Measurements from ENCODE around the gene GAS5. TPM values are rescaled to one million over a fixed set of nuclear protein-coding genes. Genes with fewer than 3 reads are reported as not detected.

The GAS5 gene
- total RNA-seq, 1 experiment from 2014 or later = 798 TPM

DNA sequence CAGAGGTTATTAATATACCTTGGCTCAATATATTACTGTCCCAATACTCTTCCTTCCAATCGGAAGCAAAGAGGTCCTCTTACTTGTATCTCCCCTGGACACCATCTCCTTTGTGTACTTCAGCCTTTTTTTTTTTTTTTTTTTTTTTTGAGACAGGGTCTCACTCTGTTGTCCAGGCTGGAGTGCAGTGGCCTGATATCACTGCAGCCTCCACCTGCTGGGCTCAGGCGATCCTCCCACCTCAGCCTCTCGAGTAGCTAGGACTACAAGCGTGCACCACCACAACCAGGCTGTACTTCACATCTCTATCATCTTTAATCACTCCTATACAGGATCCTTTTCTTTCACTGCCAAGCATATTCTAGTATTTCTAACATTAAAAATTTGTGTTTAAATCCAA is 46.1 kb downstream of the GAS5 start (continued):
- TF ChIP-seq, protein P1, sequence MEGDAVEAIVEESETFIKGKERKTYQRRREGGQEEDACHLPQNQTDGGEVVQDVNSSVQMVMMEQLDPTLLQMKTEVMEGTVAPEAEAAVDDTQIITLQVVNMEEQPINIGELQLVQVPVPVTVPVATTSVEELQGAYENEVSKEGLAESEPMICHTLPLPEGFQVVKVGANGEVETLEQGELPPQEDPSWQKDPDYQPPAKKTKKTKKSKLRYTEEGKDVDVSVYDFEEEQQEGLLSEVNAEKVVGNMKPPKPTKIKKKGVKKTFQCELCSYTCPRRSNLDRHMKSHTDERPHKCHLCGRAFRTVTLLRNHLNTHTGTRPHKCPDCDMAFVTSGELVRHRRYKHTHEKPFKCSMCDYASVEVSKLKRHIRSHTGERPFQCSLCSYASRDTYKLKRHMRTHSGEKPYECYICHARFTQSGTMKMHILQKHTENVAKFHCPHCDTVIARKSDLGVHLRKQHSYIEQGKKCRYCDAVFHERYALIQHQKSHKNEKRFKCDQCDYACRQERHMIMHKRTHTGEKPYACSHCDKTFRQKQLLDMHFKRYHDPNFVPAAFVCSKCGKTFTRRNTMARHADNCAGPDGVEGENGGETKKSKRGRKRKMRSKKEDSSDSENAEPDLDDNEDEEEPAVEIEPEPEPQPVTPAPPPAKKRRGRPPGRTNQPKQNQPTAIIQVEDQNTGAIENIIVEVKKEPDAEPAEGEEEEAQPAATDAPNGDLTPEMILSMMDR (IDR thresholded peaks at IDR 0.05 in 2 of 3, conservative IDR thresholded peaks at IDR 0.05 in 1 of 3; ENCODE audit: borderline replicate concordance in 1 of 3, insufficient read depth in 1 of 3, low read depth in 2 of 3, low read length in 2 of 3) = no peak
- TF ChIP-seq SP1 (IDR thresholded peaks at IDR 0.05; ENCODE audit: low read depth) = no peak
- TF ChIP-seq CEBPB (IDR thresholded peaks at IDR 0.05; ENCODE audit: low read depth) = no peak
- no peak for TF ChIP-seq TCF7L2 (IDR thresholded peaks at IDR 0.05; ENCODE audit: borderline replicate concordance, extremely low read depth, insufficient read depth, insufficient read length)

DNA sequence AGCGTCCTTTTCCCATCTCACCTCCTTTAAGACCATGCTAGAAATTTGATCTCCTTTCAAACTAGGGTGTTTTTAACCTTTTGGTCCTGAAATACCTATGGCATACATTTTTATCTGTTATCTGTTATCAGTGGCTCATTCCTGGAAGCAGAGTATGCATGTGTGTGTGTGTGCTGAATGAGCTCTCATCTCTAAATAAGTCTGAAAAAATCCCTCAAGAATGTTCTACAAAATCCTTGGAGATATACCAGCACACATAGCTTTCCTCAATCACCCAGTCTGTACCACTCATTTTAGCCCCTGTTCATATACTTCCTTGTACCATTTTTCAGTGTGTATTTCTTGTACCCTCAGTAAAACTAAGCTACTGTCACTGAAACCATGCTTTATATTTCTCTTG is 49.3 kb downstream of the GAS5 start:
- Histone ChIP-seq H3K79me2 (ENCODE audit: insufficient read depth, low read length) (peaks cover 68% of the 10 kb centered on the region), H4K20me1 (ENCODE audit: insufficient read depth) (no peaks in the 10 kb centered on the region)

More for the DNA sequence above, 49.3 kb downstream of the GAS5 start:
- Histone ChIP-seq H3K9ac (ENCODE audit: low read length) (no peak overlapping the region), H3K27ac (ENCODE audit: low read depth, low read length) (no peak overlapping the region), H3K4me1 (ENCODE audit: control insufficient read depth in 1 of 2, insufficient read depth in 2 of 2, low read length in 2 of 2) (peaks cover 2 to 6% of the 10 kb centered on the region in 2 experiments; a peak in 2 of 4 replicates), H3K27me3 (ENCODE audit: insufficient read depth, low read length) (no peaks in the 10 kb centered on the region), H3K4me2 (ENCODE audit: low read length) (no peak overlapping the region), H3K9me2 (ENCODE audit: insufficient read depth) (no peaks in the 10 kb centered on the region), H3K9me3 (ENCODE audit: control insufficient read depth in 1 of 2, insufficient read depth in 1 of 2, low read depth in 1 of 2, low read length in 2 of 2) (no peaks in the 10 kb centered on the region), H2AFZ (ENCODE audit: low read depth, low read length, poor library complexity, severe bottlenecking) (no peak overlapping the region), H3K4me3 (replicated peaks in 1 of 2; ENCODE audit: low read depth in 1 of 2, low read length in 2 of 2) (no peak overlapping the region), H3K36me3 (ENCODE audit: control insufficient read depth in 1 of 2, insufficient read depth in 2 of 2, low read length in 2 of 2) (peaks cover 3 to 4% of the 10 kb centered on the region in 2 experiments; a peak in 2 of 4 replicates)
- ChIA-PET CTCF (no interaction called here), RAD21 (ENCODE audit: low non-redundant PET in 1 of 2, low total read pairs in 2 of 2, uncharacterized antibody in 2 of 2, unreplicated experiment in 2 of 2) (no interaction called here), POLR2A (no interaction called here)
- ATAC-seq (no peak), DNase-seq (ENCODE audit: low read depth, low spot score) (no peak)
- BruUV-seq (replicated peaks) = no TSS peak
- TF ChIP-seq SIN3A (IDR thresholded peaks at IDR 0.05; ENCODE audit: low read depth) (no peak), SP1 (IDR thresholded peaks at IDR 0.05; ENCODE audit: low read depth) (no peak), ZFX (IDR thresholded peaks at IDR 0.05) (no peak), RAD21 (IDR thresholded peaks at IDR 0.05; ENCODE audit: low read depth) (no peak), EZH2 (IDR thresholded peaks at IDR 0.05) (no peak), POLR2A (IDR thresholded peaks at IDR 0.05; ENCODE audit: borderline replicate concordance, extremely low read depth, insufficient read depth, insufficient read length) (no peak), JUND (IDR thresholded peaks at IDR 0.05) (no peak), TCF7L2 (IDR thresholded peaks at IDR 0.05; ENCODE audit: borderline replicate concordance, extremely low read depth, insufficient read depth, insufficient read length) (no peak)
- TF ChIP-seq, protein P2, sequence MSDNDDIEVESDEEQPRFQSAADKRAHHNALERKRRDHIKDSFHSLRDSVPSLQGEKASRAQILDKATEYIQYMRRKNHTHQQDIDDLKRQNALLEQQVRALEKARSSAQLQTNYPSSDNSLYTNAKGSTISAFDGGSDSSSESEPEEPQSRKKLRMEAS (IDR thresholded peaks at IDR 0.05) = no peak
- intact Hi-C loops (cut with micrococcal nuclease) = no loop called here

Other genes with a start within 250 kb of the GAS5 start
- gene TEX50, start 232.7 kb downstream of the GAS5 start, total RNA-seq (2021; ENCODE audit: unreplicated experiment) = not detected
- 0.44 TPM for gene ANKRD45, start 198.1 kb downstream of the GAS5 start, total RNA-seq (2021; ENCODE audit: unreplicated experiment)
- 16.2 TPM for gene KLHL20, start 153.0 kb downstream of the GAS5 start, total RNA-seq (2021; ENCODE audit: unreplicated experiment)
- 25.6 TPM for gene DARS2, start 43.3 kb downstream of the GAS5 start, total RNA-seq (2021; ENCODE audit: unreplicated experiment)
- gene CENPL, start 43.1 kb downstream of the GAS5 start, total RNA-seq (2021; ENCODE audit: unreplicated experiment) = 20.3 TPM
- gene ZBTB37, start 391 bp upstream of the GAS5 start, total RNA-seq (2021; ENCODE audit: unreplicated experiment) = 9.5 TPM
- 0.61 TPM for gene SERPINC1, start 49.3 kb upstream of the GAS5 start, total RNA-seq (2021; ENCODE audit: unreplicated experiment)
- gene RC3H1, start 154.4 kb upstream of the GAS5 start, total RNA-seq (2021; ENCODE audit: unreplicated experiment) = 23.6 TPM

All from HCT116 (cell line).